Measurements from ENCODE around the gene ODC1. TPM values are rescaled to one million over a fixed set of nuclear protein-coding genes. Genes with fewer than 3 reads are reported as not detected.
"Not testable (repeated sequence)": the region's sequence is repeated elsewhere in the genome, so short reads cannot be mapped to it uniquely, and the experiment has no call there.

Gene ODC1
- total RNA-seq, 1 donor from 2014 or later, result 82.8 TPM

GRCh38 chr2:10493634-10494281 is 45.6 kb upstream of the ODC1 start:
- TF ChIP-seq CTCF (IDR thresholded peaks at IDR 0.05), result no peak
- H3K27ac ChIP-seq, result no peak overlapping the region
- no peak for DNase-seq (ENCODE audit: low spot score in 2 of 2)
- no peaks in the 10 kb centered on the region for H3K27me3 ChIP-seq
- no peaks in the 10 kb centered on the region for H3K36me3 ChIP-seq
- intact Hi-C loops (cut with DNase I), result no loop called here
- H3K9me3 ChIP-seq, result peaks cover 0 to 7% of the 10 kb centered on the region in 2 donors
- no peaks in the 10 kb centered on the region for H3K4me1 ChIP-seq
- no peak overlapping the region for H3K4me3 ChIP-seq

DNA sequence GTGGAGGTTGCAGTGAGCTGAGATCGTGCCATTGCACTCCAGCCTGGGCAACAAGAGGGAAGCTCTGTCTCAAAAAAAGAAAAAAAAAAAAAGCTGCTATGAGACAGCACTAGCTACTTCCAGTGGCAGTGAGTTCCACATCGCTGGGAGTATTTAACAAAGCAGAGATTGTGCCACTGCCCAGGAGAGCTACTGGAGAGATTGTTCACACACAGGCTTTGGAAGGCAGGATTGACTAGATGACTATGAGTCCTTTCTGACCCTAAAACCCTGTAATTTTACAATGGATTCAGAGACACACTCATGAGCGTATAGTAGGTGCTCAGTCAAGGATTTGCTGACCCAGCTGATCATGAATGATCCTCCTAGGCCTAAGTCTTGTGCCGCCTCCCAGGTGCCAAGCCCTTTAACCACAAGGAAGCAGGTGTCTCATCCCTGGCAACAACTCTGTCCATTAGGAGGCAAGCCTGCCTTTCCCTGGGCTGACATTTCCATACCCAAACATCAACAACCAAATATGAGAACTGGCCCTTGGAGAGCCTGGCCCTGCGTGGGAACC is 45.0 kb upstream of the ODC1 start:
- peaks cover 0 to 7% of the 10 kb centered on the region in 2 donors for H3K9me3 ChIP-seq
- no peaks in the 10 kb centered on the region for H3K4me1 ChIP-seq
- no peak for TF ChIP-seq CTCF (IDR thresholded peaks at IDR 0.05)
- no peak overlapping the region for H3K4me3 ChIP-seq
- intact Hi-C loops (cut with DNase I), result no loop called here
- no peak overlapping the region for H3K27ac ChIP-seq
- no peaks in the 10 kb centered on the region for H3K27me3 ChIP-seq
- H3K36me3 ChIP-seq, result no peaks in the 10 kb centered on the region
- DNase-seq (ENCODE audit: low spot score in 2 of 2), result no peak

GRCh38 chr2:10490806-10491291 is 42.7 kb upstream of the ODC1 start:
- Histone ChIP-seq H3K27ac (no peak overlapping the region), H3K4me3 (no peak overlapping the region), H3K36me3 (no peaks in the 10 kb centered on the region), H3K9me3 (peaks cover 0 to 7% of the 10 kb centered on the region in 2 donors), H3K27me3 (no peaks in the 10 kb centered on the region), H3K4me1 (no peaks in the 10 kb centered on the region)
- DNase-seq (ENCODE audit: low spot score in 2 of 2), result no peak
- TF ChIP-seq CTCF (IDR thresholded peaks at IDR 0.05), result no peak
- intact Hi-C loops (cut with DNase I), result no loop called here

- intact Hi-C loops (cut with DNase I), result no loop called here
- Histone ChIP-seq H3K9me3 (peaks cover 0 to 7% of the 10 kb centered on the region in 2 donors), H3K27me3 (no peaks in the 10 kb centered on the region), H3K27ac (no peak overlapping the region), H3K4me3 (no peak overlapping the region), H3K4me1 (no peaks in the 10 kb centered on the region), H3K36me3 (no peaks in the 10 kb centered on the region)
- TF ChIP-seq CTCF (IDR thresholded peaks at IDR 0.05), result no peak
- no peak for DNase-seq (ENCODE audit: low spot score in 2 of 2)
These were observed 41.9 kb upstream of the ODC1 start for GRCh38 chr2:10489842-10490555.

GRCh38 chr2:10488142-10488541 is 40.0 kb upstream of the ODC1 start:
- H3K27ac ChIP-seq; intact Hi-C loops (cut with DNase I); H3K9me3 ChIP-seq; DNase-seq (ENCODE audit: low spot score in 2 of 2); H3K4me3 ChIP-seq; H3K4me1 ChIP-seq; H3K27me3 ChIP-seq; H3K36me3 ChIP-seq: not testable (repeated sequence)

- H3K9me3 ChIP-seq; H3K4me3 ChIP-seq; H3K4me1 ChIP-seq; H3K27ac ChIP-seq; intact Hi-C loops (cut with DNase I); H3K27me3 ChIP-seq; H3K36me3 ChIP-seq; DNase-seq (ENCODE audit: low spot score in 2 of 2): not testable (repeated sequence)
These were observed 39.6 kb upstream of the ODC1 start for GRCh38 chr2:10487741-10488104.

All from ascending aorta (tissue), 2 donors.